Measurements from ENCODE around the gene SCFD2.
"Not testable (repeated sequence)": the region's sequence is repeated elsewhere in the genome, so short reads cannot be mapped to it uniquely, and the experiment has no call there.

Gene SCFD2

GRCh38 chr4:53365486-53366300, at the start of gene SCFD2:
Gene SCFD2, minus strand, starts transcription at chr4:53366061.
- DNase-seq (ENCODE audit: low spot score), result peak; percentile 90

GRCh38 chr4:53409479-53409878, 43.6 kb upstream of the SCFD2 start:
- not testable (repeated sequence) for DNase-seq (ENCODE audit: low spot score)

GRCh38 chr4:53380221-53380620, 14.4 kb upstream of the SCFD2 start:
- DNase-seq (ENCODE audit: low spot score), result no peak

- no peak for DNase-seq (ENCODE audit: low spot score)
These were observed 12.3 kb upstream of the SCFD2 start for GRCh38 chr4:53378171-53378482.

- DNase-seq (ENCODE audit: low spot score), result peak; percentile 95
These were observed 11.7 kb upstream of the SCFD2 start, which contains the start of gene FIP1L1 for GRCh38 chr4:53377319-53378170. Gene FIP1L1, plus strand, starts transcription at chr4:53377641. Its CDS starts 198 bp downstream, at chr4:53377839.

GRCh38 chr4:53376900-53377299, 11.0 kb upstream of the SCFD2 start:
- DNase-seq (ENCODE audit: low spot score), result no peak

- no peak for DNase-seq (ENCODE audit: low spot score)
These were observed 9.0 kb upstream of the SCFD2 start for GRCh38 chr4:53374777-53375258.

- no peak for DNase-seq (ENCODE audit: low spot score)
These were observed 6.1 kb upstream of the SCFD2 start for GRCh38 chr4:53371843-53372521.

GRCh38 chr4:53371049-53371448, 5.2 kb upstream of the SCFD2 start:
- DNase-seq (ENCODE audit: low spot score), result no peak

GRCh38 chr4:53367721-53368120, 1.9 kb upstream of the SCFD2 start:
- no peak for DNase-seq (ENCODE audit: low spot score)

GRCh38 chr4:53366301-53366716, 448 bp upstream of the SCFD2 start:
- DNase-seq (ENCODE audit: low spot score), result no peak

- DNase-seq (ENCODE audit: low spot score), result no peak
These were observed 758 bp downstream of the SCFD2 start for GRCh38 chr4:53365121-53365485.

GRCh38 chr4:53364624-53365023, 1.2 kb downstream of the SCFD2 start:
- no peak for DNase-seq (ENCODE audit: low spot score)

GRCh38 chr4:53362093-53362492, 3.8 kb downstream of the SCFD2 start:
- DNase-seq (ENCODE audit: low spot score), result no peak

- DNase-seq (ENCODE audit: low spot score), result no peak
These were observed 4.4 kb downstream of the SCFD2 start for GRCh38 chr4:53361451-53361850.

- no peak for DNase-seq (ENCODE audit: low spot score)
These were observed 9.8 kb downstream of the SCFD2 start for GRCh38 chr4:53355930-53356521.

- DNase-seq (ENCODE audit: low spot score), result no peak
These were observed 11.7 kb downstream of the SCFD2 start for GRCh38 chr4:53354012-53354722.

- no peak for DNase-seq (ENCODE audit: low spot score)
These were observed 16.8 kb downstream of the SCFD2 start for GRCh38 chr4:53349091-53349491.

- no peak for DNase-seq (ENCODE audit: low spot score)
These were observed 17.8 kb downstream of the SCFD2 start for GRCh38 chr4:53348046-53348445.

GRCh38 chr4:53346920-53347852, 18.7 kb downstream of the SCFD2 start:
- no peak for DNase-seq (ENCODE audit: low spot score)

Data from hematopoietic multipotent progenitor cell treated with erythropoietin and hydrocortisone succinate and interleukin-3 and kit ligand, for 15 days (in vitro differentiated cells).